Stimulated activated memory B cell treated with anti-CD40 and anti-IgM and Interleukin-4, amounts not matched to agents 10 μg/mL and 1 μg/mL and 100 μg/mL, for 72 hours (primary cell): ENCODE measurements around the gene NLRC5.

Experiments
- ATAC-seq: fragments of 150-1000 bp; cut with Tn5 transposase; 2 replicates; pipeline ENCODE4 v1.10.0; 2021
- H3K27ac Mint-ChIP-seq: one replicate; pipeline ENCODE4 v1.8.0; 2022; ENCODE audit warnings: mild to moderate bottlenecking, mixed read lengths
- H3K27me3 Mint-ChIP-seq: one replicate; pipeline ENCODE4 v1.8.0; 2022; ENCODE audit warnings: mixed read lengths
- H3K36me3 Mint-ChIP-seq: one replicate; pipeline ENCODE4 v1.8.0; 2022; ENCODE audit warnings: mixed read lengths
- H3K4me1 Mint-ChIP-seq: one replicate; pipeline ENCODE4 v1.8.0; 2022; ENCODE audit warnings: mixed read lengths
- H3K4me3 Mint-ChIP-seq: one replicate; pipeline ENCODE4 v1.8.0; 2022; ENCODE audit warnings: mild to moderate bottlenecking, moderate library complexity, mixed read lengths
- H3K9me3 Mint-ChIP-seq: one replicate; pipeline ENCODE4 v1.8.0; 2022; ENCODE audit warnings: mixed read lengths

Gene NLRC5, protein sequence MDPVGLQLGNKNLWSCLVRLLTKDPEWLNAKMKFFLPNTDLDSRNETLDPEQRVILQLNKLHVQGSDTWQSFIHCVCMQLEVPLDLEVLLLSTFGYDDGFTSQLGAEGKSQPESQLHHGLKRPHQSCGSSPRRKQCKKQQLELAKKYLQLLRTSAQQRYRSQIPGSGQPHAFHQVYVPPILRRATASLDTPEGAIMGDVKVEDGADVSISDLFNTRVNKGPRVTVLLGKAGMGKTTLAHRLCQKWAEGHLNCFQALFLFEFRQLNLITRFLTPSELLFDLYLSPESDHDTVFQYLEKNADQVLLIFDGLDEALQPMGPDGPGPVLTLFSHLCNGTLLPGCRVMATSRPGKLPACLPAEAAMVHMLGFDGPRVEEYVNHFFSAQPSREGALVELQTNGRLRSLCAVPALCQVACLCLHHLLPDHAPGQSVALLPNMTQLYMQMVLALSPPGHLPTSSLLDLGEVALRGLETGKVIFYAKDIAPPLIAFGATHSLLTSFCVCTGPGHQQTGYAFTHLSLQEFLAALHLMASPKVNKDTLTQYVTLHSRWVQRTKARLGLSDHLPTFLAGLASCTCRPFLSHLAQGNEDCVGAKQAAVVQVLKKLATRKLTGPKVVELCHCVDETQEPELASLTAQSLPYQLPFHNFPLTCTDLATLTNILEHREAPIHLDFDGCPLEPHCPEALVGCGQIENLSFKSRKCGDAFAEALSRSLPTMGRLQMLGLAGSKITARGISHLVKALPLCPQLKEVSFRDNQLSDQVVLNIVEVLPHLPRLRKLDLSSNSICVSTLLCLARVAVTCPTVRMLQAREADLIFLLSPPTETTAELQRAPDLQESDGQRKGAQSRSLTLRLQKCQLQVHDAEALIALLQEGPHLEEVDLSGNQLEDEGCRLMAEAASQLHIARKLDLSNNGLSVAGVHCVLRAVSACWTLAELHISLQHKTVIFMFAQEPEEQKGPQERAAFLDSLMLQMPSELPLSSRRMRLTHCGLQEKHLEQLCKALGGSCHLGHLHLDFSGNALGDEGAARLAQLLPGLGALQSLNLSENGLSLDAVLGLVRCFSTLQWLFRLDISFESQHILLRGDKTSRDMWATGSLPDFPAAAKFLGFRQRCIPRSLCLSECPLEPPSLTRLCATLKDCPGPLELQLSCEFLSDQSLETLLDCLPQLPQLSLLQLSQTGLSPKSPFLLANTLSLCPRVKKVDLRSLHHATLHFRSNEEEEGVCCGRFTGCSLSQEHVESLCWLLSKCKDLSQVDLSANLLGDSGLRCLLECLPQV (N-terminal part only)

DNA sequence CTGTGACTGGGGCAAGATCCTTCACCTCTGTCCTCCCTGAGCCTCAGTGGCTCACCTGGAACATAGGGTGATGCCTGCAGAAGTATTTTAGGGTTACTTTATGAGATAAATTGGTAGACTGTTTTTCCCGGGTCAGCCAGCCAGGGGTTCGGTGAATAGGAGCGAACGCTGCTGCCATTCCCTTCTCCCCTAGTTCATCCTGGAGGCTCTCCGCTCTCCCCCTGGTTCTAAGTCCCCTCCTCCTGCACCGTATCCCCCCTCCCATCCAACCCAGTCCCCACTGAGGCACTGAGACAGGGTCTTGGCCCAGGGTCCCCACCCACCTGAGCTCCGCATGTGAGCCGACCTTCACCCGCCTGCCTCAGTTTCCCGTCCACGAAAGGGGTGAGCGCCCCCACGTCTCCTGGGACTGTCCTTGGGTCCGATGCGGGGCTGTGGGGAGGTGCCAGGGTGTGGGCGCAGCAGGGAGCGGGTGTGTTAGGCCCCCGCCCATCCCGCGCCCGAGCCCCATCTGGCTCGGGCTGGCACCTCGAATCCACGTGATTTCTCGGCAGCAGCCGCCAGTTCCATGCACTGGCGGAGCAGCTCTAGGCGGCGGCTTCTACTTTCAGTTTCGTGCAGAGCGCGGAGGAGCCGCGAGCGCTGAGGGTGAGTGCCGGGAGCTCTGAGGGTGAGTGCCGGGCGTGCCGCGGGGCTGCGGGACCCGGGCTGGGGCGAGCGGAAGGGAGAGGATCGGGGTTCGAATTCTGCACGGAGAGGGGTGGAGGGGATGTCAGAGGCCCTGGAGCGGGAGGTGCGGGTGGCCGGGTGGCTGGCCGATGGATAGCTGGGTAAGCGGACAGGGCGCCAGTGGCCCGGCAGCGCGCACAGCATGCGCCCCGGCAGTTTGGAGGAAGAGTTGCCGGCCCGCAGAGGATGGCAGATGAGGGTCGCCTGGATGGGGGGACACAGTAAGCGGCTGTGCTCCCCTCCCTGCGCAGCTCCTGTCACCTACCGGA is at the start of gene NLRC5:
Gene NLRC5 (plus strand): TSS at position 610 of the 998 bp plus-strand sequence. CDS start 31,156 bp downstream, outside the sequence.
- Mint-ChIP-seq H3K27me3 (no peaks in the 10 kb centered on the region), H3K4me3 (peak within 1 kb of the TSS; percentile 95), H3K36me3 (peaks cover 54% of the 10 kb centered on the region), H3K4me1 (peaks cover 82% of the 10 kb centered on the region), H3K27ac (peak within 1 kb of the TSS; percentile 99), H3K9me3 (no peaks in the 10 kb centered on the region)
- ATAC-seq, result peak; percentile 94

DNA sequence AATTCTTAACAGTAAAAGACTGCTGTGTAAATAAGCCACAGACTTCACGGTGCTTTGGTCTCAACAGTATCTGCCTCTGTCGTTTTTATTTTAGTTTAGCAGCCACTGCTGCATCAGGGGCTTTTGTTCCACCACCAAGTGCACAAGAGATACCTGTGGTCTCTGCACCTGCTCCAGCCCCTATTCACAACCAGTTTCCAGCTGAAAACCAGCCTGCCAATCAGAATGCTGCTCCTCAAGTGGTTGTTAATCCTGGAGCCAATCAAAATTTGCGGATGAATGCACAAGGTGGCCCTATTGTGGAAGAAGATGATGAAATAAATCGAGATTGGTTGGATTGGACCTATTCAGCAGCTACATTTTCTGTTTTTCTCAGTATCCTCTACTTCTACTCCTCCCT is 49.6 kb upstream of the NLRC5 start:
- H3K4me1 Mint-ChIP-seq, result peaks cover 95% of the 10 kb centered on the region
- H3K9me3 Mint-ChIP-seq, result no peaks in the 10 kb centered on the region
- H3K27me3 Mint-ChIP-seq, result no peaks in the 10 kb centered on the region
- H3K36me3 Mint-ChIP-seq, result peaks cover 90% of the 10 kb centered on the region
- peak; percentile 43 for ATAC-seq
- peak overlapping the region; percentile 96 for H3K27ac Mint-ChIP-seq
- peak overlapping the region; percentile 80 for H3K4me3 Mint-ChIP-seq

DNA sequence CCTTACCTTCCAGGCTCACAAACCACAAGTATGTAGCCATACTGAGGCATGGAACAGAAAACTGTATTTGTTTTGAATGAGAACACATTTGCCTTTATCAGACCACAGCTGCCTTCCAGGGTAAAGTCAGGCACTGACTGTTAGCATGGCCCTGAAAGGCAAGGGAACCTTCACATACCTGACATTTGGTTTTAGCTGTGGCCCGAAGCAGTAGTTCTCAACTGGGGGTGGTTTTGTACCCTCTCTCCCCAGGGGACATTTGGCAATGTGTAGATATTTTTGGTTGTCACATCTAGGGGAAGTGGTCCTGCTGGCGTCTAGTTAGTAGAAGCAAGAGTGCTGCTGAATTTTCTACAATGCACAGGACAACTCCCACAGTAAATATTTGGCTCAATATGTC is 48.3 kb upstream of the NLRC5 start:
- Mint-ChIP-seq H3K4me1 (peaks cover 90% of the 10 kb centered on the region), H3K36me3 (peaks cover 81% of the 10 kb centered on the region), H3K27me3 (no peaks in the 10 kb centered on the region), H3K4me3 (peak overlapping the region; percentile 38), H3K27ac (peak overlapping the region; percentile 96), H3K9me3 (no peaks in the 10 kb centered on the region)
- peak; percentile 72 for ATAC-seq

DNA sequence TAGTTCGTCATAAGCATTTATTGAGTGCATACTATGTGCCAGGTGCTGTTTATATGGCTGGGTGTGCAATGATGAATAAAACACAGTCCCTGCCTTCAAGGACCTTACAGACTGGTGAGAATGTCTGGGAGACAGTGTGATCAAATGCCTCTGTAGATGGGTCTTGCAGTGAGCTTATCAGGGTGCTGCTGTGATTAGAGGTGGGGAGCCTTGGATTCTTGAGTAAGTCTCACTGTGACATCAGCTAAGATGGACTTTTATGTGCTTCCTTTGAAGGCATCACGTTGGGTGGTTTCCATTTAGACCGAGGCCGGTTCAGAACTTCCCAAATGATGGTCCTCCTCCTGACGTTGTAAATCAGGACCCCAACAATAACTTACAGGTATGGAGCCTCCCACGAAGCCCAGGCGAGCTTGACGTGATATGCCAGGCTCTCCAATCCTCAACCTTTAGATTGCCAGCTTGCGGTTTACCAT is 47.5 kb upstream of the NLRC5 start:
- Mint-ChIP-seq H3K4me1 (peaks cover 87% of the 10 kb centered on the region), H3K4me3 (peak overlapping the region; percentile 64), H3K9me3 (no peaks in the 10 kb centered on the region), H3K27me3 (no peaks in the 10 kb centered on the region), H3K27ac (peak overlapping the region; percentile 96), H3K36me3 (peaks cover 73% of the 10 kb centered on the region)
- ATAC-seq, result no peak

DNA sequence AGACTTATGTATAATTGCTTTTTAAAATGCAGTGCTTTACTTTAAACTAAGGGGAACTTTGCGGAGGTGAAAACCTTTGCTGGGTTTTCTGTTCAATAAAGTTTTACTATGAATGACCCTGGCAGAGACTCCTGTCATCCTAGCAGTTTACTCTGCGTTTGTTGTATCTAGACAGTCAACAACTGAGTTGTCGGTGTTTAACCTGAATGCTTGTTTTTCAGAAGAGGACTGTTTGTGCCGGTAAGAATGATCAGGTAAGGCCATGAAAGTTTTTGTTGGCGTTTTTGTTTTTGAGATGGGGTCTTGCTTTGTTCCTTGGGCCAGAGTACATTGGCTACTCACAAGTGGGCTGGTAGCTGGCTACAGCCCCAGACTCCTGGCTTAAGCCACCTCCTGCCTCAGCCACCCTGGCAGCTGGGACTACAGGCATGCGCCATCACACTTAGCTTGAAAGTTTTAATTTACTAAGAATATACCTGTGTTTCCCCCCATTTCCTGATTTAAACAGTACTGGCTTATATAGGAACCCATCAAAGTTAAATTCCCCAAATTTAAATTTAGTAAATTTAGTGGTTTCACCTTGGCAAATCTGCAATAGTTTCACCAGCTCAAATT is 45.5 kb upstream of the NLRC5 start:
- Mint-ChIP-seq H3K9me3 (no peaks in the 10 kb centered on the region), H3K36me3 (peaks cover 53% of the 10 kb centered on the region), H3K4me3 (peak overlapping the region; percentile 23), H3K27ac (peak overlapping the region; percentile 96), H3K27me3 (no peaks in the 10 kb centered on the region), H3K4me1 (peaks cover 77% of the 10 kb centered on the region)
- ATAC-seq, result no peak

DNA sequence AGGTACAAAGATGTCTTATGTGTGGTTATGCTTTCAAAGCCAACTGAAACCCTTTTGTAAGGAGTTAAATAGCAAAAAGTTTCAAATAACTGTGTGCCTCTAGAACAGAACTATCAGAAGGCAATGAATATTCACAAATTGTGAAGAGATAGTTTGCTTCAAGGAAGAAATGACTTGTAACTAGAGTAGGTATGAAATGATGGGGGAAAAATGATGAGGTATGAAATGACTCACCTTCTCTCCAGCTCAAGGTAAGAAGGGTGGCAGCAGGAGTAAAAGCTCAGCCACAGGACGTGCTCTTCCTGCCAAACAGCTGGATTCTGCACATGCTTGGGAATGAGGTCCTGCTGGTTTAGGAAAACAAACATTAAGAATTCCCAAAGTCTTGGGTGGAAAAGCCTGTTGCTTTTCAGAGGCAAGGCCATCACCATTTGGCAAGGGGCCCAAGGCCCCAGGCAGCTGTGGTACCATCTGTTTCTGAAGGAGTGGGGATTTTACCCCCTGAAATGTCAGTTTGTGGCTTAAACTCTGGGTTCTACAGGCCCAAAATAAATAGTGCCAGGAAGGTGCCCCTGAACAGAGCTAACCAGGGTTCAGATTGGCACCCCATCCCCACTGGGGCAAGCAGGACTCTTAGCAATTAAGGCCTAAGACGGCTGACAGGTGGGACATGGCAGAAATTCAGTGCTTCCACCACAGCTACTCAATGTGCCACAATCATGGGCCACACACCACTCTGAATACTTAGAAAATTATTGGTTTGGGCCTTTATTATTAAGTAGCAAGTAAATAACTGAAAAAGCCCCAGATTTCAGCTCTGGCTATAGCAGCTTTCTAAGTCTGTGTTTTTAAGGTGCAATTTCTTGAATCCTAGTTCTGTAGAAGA is 44.2 kb upstream of the NLRC5 start:
- Mint-ChIP-seq H3K4me3 (peak overlapping the region; percentile 26), H3K36me3 (peaks cover 41% of the 10 kb centered on the region), H3K27me3 (no peaks in the 10 kb centered on the region), H3K27ac (peak overlapping the region; percentile 96), H3K9me3 (no peaks in the 10 kb centered on the region), H3K4me1 (peaks cover 76% of the 10 kb centered on the region)
- peak; percentile 59 for ATAC-seq

DNA sequence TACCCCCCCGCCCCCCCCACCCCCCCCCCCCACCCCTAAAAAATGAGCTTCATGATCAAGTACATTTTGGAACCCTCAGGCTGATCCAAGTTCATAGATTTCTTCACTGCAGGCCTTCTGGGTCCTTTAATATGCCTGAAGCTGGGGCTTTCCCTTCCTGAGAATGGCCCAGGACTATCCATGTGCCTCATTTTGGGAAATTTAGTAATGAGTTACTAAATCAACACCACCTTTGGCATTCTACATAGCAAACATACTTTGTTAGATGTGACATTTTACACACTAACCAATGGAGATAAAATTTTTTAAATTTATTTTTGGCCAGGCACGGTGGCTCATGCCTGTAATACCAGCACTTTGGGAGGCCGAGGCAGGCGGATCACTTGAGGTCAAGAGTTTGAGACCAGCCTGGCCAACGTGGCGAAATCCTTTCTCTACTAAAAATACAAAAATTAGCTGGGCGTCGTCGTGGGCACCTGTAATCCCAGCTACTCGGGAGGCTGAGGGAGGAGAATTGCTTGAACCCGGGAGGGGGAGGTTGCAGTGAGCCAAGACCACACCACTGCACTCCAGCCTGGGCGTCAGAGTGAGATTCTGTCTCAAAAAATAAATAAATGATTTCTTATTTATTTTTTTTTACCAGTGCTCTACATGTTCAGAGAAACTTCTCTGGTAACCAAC is 43.4 kb upstream of the NLRC5 start:
- ATAC-seq, result no peak
- peaks cover 37% of the 10 kb centered on the region for H3K36me3 Mint-ChIP-seq

DNA sequence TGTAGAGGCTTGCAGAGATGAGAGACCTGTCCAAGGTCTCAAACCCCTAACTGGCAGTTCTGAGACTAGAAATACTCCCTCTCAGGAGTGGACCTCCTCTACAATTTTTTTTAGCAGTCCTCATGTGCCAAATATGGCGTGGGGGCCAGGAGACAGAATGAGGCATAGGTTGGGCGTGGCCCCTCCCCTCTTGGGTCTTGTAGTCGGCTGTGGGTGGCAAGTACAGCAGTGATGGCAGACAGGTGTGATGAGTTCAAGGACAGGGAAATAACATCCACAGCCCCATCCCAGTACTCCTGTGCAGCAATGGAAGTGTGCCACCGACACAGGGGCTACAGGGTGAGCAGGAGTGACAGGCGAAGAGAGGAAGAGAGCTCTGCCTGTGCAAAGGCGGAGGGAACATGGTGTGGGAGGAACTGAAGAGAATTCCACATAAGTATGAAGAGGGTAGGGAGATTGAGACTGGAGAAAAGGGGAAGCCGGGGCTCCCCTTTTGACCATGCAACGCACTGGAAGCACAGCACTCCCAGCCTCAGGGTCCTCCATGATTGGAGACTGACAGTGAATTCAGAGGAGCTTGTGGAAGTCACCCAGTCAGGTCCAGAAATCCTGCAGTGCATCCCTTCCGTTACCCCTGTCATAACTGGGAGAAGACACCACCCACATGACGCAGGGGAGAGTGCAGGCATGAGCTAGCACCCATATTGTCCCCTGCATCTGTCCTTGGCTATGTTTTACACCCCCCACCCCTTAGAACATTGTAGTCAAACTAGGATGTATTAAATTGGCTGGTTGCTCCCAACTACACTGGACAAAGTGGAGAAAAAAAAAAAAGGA is 42.4 kb upstream of the NLRC5 start:
- peak; percentile 2 for ATAC-seq
- Mint-ChIP-seq H3K4me3 (no peak overlapping the region), H3K9me3 (no peaks in the 10 kb centered on the region), H3K36me3 (peaks cover 32% of the 10 kb centered on the region), H3K27ac (peak overlapping the region; percentile 96), H3K4me1 (peaks cover 77% of the 10 kb centered on the region), H3K27me3 (no peaks in the 10 kb centered on the region)

More for the DNA sequence above, 43.4 kb upstream of the NLRC5 start:
- Mint-ChIP-seq H3K4me3 (no peak overlapping the region), H3K9me3 (no peaks in the 10 kb centered on the region), H3K27ac (peak overlapping the region; percentile 96), H3K27me3 (no peaks in the 10 kb centered on the region), H3K4me1 (peaks cover 77% of the 10 kb centered on the region)

DNA sequence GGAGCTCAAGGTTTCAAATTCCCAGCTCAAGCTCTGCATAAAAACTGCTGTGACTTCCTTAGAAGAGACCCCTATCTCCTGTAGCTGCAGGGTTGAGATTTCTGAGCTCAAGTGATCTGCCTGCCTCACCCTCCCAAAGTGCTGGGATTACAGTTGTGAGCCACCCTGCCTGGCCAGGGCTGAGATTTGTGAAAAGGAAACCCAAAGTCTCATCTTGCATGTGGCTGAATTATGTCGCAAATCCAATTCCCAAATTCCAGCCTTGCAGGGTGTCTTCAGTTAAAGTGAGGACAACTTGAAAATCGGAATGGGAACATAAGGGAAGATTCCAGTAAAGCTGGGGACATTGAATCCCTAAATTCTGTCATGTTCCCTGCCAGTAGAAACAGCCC is 41.8 kb upstream of the NLRC5 start:
- H3K4me3 Mint-ChIP-seq, result no peak overlapping the region
- H3K27me3 Mint-ChIP-seq, result no peaks in the 10 kb centered on the region
- H3K27ac Mint-ChIP-seq, result peak overlapping the region; percentile 46
- no peaks in the 10 kb centered on the region for H3K9me3 Mint-ChIP-seq
- ATAC-seq, result no peak
- H3K4me1 Mint-ChIP-seq, result peaks cover 77% of the 10 kb centered on the region
- H3K36me3 Mint-ChIP-seq, result peaks cover 26% of the 10 kb centered on the region

DNA sequence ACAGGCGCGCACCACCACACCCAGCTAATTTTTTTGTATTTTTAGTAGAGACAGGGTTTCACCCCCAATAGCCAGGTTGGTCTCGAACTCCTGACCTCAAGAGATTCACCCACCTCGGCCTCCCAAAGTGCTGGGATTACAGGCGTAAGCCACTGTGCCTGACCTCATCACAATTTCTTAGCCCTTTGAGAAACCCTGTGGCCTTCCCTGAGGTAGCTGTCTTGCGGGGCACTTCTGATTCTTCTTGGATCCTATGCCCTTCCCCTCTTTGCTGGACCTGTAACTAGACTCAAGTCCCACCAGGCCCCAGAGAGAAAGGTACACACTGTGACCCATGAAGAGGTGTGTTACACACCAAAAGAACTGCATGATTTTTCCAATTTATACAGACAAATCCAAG is 41.1 kb upstream of the NLRC5 start:
- Mint-ChIP-seq H3K27me3 (no peaks in the 10 kb centered on the region), H3K27ac (peak overlapping the region; percentile 46), H3K4me1 (peaks cover 75% of the 10 kb centered on the region), H3K36me3 (peaks cover 20% of the 10 kb centered on the region), H3K9me3 (no peaks in the 10 kb centered on the region), H3K4me3 (no peak overlapping the region)
- ATAC-seq, result no peak

DNA sequence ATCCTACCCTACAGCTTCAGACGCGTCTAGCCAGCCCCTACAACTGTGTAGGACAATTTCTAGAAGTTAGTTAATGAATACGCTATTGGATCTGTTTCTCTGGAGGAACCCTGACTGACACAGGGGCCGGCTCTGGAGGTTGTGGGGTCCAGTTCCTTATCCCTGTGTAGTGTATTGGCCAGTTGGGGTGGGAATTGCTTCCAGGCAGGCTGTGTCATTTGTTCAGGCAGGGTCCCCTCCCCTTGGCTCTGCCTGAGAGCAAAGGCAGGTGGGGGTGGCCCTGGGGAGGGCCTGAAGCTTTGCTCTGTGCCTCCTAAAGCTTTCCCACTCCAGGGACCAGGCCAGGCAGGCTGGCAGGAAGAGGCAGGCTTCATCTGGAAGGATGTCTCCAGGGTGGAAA is 39.3 kb upstream of the NLRC5 start:
- no peak for ATAC-seq
- peak overlapping the region; percentile 79 for H3K27ac Mint-ChIP-seq
- peaks cover 2% of the 10 kb centered on the region for H3K36me3 Mint-ChIP-seq
- no peaks in the 10 kb centered on the region for H3K27me3 Mint-ChIP-seq
- no peaks in the 10 kb centered on the region for H3K9me3 Mint-ChIP-seq
- peaks cover 56% of the 10 kb centered on the region for H3K4me1 Mint-ChIP-seq
- H3K4me3 Mint-ChIP-seq, result no peak overlapping the region

DNA sequence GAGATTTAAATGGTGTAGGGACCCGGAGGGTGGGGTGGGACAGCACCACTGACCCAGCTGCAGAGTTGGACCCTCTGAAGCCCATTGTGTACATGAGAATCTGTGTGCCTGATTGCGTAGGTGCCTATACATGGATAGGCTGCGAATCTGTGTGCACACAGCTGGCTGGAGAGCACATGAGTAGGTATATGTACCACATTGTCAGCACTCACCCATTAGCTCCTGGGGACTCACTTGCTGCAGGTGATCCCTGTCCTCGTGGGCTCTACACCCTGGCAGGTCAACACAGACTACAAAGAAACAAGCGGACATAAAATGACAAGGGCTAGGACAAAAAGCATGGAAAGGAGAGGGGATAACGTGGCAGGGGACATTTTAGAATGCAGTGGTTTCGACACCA is 38.9 kb upstream of the NLRC5 start:
- ATAC-seq, result no peak
- Mint-ChIP-seq H3K4me1 (peaks cover 54% of the 10 kb centered on the region), H3K9me3 (no peaks in the 10 kb centered on the region), H3K27me3 (no peaks in the 10 kb centered on the region), H3K27ac (peak overlapping the region; percentile 79), H3K36me3 (no peaks in the 10 kb centered on the region), H3K4me3 (peak overlapping the region; percentile 60)
